Measurements from ENCODE around the gene PRKCD.

The PRKCD gene

DNA sequence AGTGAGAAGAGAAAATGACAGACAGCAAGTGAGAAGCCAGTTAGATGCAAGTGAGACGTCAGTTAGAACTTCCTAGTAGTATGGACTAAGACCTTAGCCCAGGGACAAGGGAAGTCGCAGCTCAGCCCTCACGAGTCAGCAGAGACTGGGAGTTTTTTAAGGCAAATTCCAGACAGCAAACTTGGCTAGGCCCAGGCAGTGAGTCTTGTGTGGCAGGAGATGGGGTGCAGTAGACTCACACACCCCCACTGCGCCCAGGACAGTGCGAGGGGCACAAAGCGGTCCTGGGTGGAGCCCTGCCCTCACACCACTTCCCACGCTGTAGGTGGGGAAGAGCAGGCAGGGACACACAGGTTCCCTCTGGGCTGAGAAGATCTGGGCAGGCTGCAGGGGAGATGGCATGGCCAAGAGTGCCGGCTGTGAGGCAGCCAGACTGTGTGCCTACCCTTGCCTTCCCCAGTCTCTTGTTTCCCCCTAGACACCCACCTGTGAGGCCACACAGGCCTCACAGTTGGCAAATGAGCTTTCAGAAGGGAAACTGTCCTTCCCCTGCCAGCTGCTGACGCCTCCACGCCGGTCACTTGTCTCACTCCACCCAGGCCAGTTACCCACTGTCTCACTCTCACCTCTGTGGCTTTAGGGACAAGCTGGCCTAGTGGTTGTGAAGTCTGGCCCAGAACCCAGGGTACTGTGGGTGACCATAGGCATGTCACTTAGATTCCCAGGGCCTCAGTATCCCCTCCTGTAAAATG is 13.7 kb upstream of the PRKCD start:
- Histone ChIP-seq H3K18ac (ENCODE audit: low read length) (no peak overlapping the region), H3K27me3 (ENCODE audit: insufficient read depth, low read length, poor library complexity) (no peaks in the 10 kb centered on the region), H3K79me1 (ENCODE audit: low read length) (no peaks in the 10 kb centered on the region), H3K4ac (ENCODE audit: low read depth, low read length) (no peak overlapping the region), H3K4me2 (ENCODE audit: low read length) (no peak overlapping the region), H3K56ac (ENCODE audit: low read length) (no peak overlapping the region), H4K5ac (ENCODE audit: low read length) (no peak overlapping the region), H3K4me3 (ENCODE audit: low read length) (no peak overlapping the region), H3K4me1 (ENCODE audit: control insufficient read depth, low read depth, low read length) (no peaks in the 10 kb centered on the region), H2BK15ac (replicated peaks; ENCODE audit: low read depth) (no peak overlapping the region), H2BK5ac (ENCODE audit: low read length) (no peak overlapping the region), H2AK5ac (ENCODE audit: low read length) (no peak overlapping the region), H3K36me3 (ENCODE audit: control insufficient read depth, insufficient read depth, low read length) (no peaks in the 10 kb centered on the region), H4K8ac (ENCODE audit: low read depth, low read length) (no peak overlapping the region), H3K27ac (ENCODE audit: low read depth, low read length) (no peak overlapping the region), H3K23ac (ENCODE audit: low read length) (no peak overlapping the region), H2BK120ac (ENCODE audit: low read depth, low read length) (no peak overlapping the region), H3K79me2 (ENCODE audit: control insufficient read depth, insufficient read depth, low read length) (no peaks in the 10 kb centered on the region), H3K9ac (ENCODE audit: low read length) (no peak overlapping the region)
- DNase-seq: no peak
- WGBS (ENCODE audit: extremely low coverage, insufficient coverage, low lambda C conversion rate): no CpG with 5 or more reads among the region's 11 CpGs

DNA sequence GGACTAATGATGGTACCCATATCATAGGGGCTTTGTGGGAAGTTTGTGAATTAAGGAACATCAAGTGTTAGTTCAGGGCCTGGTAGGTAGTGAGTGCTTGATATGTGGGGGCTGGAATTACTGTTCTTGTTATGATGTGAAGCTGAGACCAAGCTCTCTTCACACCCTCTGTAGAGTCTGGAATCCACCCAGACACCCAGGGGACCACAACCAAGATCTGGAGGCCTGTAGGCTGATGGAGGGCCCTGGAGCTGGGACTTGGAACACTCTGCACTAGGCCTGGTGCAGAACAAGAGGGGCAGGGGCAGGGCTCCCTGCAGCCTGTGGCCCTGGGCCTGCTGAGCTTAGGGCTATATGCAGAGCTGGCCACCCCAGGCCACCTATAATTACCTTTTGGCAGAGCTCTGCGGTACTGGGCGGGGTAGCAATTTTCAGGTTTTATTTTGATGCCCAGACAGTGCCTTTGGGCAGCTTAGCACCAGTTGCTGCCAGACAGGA is 13.1 kb upstream of the PRKCD start:
- no peak overlapping the region for H2BK5ac ChIP-seq (ENCODE audit: low read length)
- H3K79me2 ChIP-seq (ENCODE audit: control insufficient read depth, insufficient read depth, low read length): no peaks in the 10 kb centered on the region
- DNase-seq: no peak
- H3K18ac ChIP-seq (ENCODE audit: low read length): no peak overlapping the region
- H4K5ac ChIP-seq (ENCODE audit: low read length): no peak overlapping the region
- H3K9ac ChIP-seq (ENCODE audit: low read length): no peak overlapping the region
- H3K36me3 ChIP-seq (ENCODE audit: control insufficient read depth, insufficient read depth, low read length): no peaks in the 10 kb centered on the region
- H3K27me3 ChIP-seq (ENCODE audit: insufficient read depth, low read length, poor library complexity): no peaks in the 10 kb centered on the region
- no peaks in the 10 kb centered on the region for H3K4me1 ChIP-seq (ENCODE audit: control insufficient read depth, low read depth, low read length)
- H2BK15ac ChIP-seq (replicated peaks; ENCODE audit: low read depth): no peak overlapping the region
- WGBS (ENCODE audit: extremely low coverage, insufficient coverage, low lambda C conversion rate): no CpG with 5 or more reads among the region's 2 CpGs
- no peak overlapping the region for H3K4ac ChIP-seq (ENCODE audit: low read depth, low read length)
- H3K27ac ChIP-seq (ENCODE audit: low read depth, low read length): no peak overlapping the region
- H3K79me1 ChIP-seq (ENCODE audit: low read length): no peaks in the 10 kb centered on the region
- no peak overlapping the region for H2AK5ac ChIP-seq (ENCODE audit: low read length)
- H4K8ac ChIP-seq (ENCODE audit: low read depth, low read length): no peak overlapping the region
- no peak overlapping the region for H3K23ac ChIP-seq (ENCODE audit: low read length)
- H2BK120ac ChIP-seq (ENCODE audit: low read depth, low read length): no peak overlapping the region
- no peak overlapping the region for H3K4me2 ChIP-seq (ENCODE audit: low read length)
- H3K4me3 ChIP-seq (ENCODE audit: low read length): no peak overlapping the region
- no peak overlapping the region for H3K56ac ChIP-seq (ENCODE audit: low read length)

DNA sequence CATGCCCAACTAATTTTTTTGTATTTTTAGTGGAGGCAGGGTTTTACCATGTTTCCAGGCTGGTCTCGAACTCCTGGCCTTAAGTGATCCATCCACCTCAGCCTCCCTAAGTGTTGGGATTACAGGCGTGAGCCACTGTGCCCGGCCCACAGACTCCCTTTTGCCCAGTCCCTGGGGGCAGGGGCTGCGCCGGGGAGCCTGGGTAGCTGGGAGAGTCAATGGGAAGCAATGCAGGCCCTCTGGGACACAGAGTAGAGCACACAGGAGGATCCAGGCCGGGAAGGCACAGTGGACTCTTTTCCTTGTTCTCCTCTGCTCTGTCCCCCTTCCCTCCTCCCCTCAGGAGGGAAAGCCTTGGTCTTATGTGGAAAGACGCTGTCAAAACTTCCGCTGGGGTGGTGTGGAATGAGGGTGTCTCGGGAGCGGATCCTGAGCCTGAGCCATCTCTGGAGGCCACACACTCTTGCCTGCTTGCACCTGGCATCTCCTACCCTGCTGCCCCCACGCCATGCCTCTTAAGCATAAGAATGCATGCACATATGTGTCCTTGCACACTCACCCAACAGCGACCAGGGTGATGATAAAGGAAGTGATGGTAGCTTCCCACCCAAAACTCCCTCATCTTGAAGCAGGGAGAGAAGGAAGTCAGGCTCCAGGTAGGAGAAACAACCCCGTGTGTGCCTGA is 11.9 kb upstream of the PRKCD start:
- H3K79me1 ChIP-seq (ENCODE audit: low read length): no peaks in the 10 kb centered on the region
- no peak overlapping the region for H3K4me3 ChIP-seq (ENCODE audit: low read length)
- no peak overlapping the region for H2BK5ac ChIP-seq (ENCODE audit: low read length)
- DNase-seq: no peak
- no CpG with 5 or more reads among the region's 13 CpGs for WGBS (ENCODE audit: extremely low coverage, insufficient coverage, low lambda C conversion rate)
- H3K4me1 ChIP-seq (ENCODE audit: control insufficient read depth, low read depth, low read length): no peaks in the 10 kb centered on the region
- H4K5ac ChIP-seq (ENCODE audit: low read length): no peak overlapping the region
- no peak overlapping the region for H3K27ac ChIP-seq (ENCODE audit: low read depth, low read length)
- H3K23ac ChIP-seq (ENCODE audit: low read length): no peak overlapping the region
- H3K36me3 ChIP-seq (ENCODE audit: control insufficient read depth, insufficient read depth, low read length): no peaks in the 10 kb centered on the region
- H3K9ac ChIP-seq (ENCODE audit: low read length): no peak overlapping the region
- H3K79me2 ChIP-seq (ENCODE audit: control insufficient read depth, insufficient read depth, low read length): no peaks in the 10 kb centered on the region
- no peak overlapping the region for H4K8ac ChIP-seq (ENCODE audit: low read depth, low read length)
- no peak overlapping the region for H2BK15ac ChIP-seq (replicated peaks; ENCODE audit: low read depth)
- no peak overlapping the region for H3K18ac ChIP-seq (ENCODE audit: low read length)
- H2BK120ac ChIP-seq (ENCODE audit: low read depth, low read length): no peak overlapping the region
- H3K27me3 ChIP-seq (ENCODE audit: insufficient read depth, low read length, poor library complexity): no peaks in the 10 kb centered on the region
- no peak overlapping the region for H2AK5ac ChIP-seq (ENCODE audit: low read length)
- no peak overlapping the region for H3K4ac ChIP-seq (ENCODE audit: low read depth, low read length)
- H3K56ac ChIP-seq (ENCODE audit: low read length): no peak overlapping the region
- H3K4me2 ChIP-seq (ENCODE audit: low read length): no peak overlapping the region

DNA sequence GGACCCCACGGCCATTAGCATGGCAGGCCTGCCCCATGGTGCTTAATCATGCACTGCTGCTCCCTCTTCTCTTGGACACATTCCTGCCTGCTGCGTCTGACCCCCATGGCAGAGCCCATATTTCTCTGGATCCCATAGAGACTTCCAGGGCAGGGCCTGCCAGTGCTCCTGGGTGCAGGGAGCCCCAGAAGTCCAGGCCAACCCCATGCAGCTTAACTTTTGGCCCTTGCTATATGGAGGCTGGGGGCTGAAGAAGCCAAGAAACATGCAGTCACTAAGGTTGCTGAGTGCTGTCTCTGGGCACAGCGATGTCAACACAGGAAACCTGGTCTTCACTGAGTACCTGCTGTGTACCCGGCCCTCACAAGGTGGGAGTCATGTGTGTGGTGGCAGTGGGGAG is 11.3 kb upstream of the PRKCD start:
- no peak overlapping the region for H3K4me2 ChIP-seq (ENCODE audit: low read length)
- no peak overlapping the region for H2BK15ac ChIP-seq (replicated peaks; ENCODE audit: low read depth)
- no CpG with 5 or more reads among the region's 4 CpGs for WGBS (ENCODE audit: extremely low coverage, insufficient coverage, low lambda C conversion rate)
- H3K4me3 ChIP-seq (ENCODE audit: low read length): no peak overlapping the region
- H4K8ac ChIP-seq (ENCODE audit: low read depth, low read length): no peak overlapping the region
- no peak overlapping the region for H3K4ac ChIP-seq (ENCODE audit: low read depth, low read length)
- H2AK5ac ChIP-seq (ENCODE audit: low read length): no peak overlapping the region
- no peak overlapping the region for H2BK120ac ChIP-seq (ENCODE audit: low read depth, low read length)
- no peak overlapping the region for H3K18ac ChIP-seq (ENCODE audit: low read length)
- H3K79me1 ChIP-seq (ENCODE audit: low read length): no peaks in the 10 kb centered on the region
- no peak overlapping the region for H3K23ac ChIP-seq (ENCODE audit: low read length)
- no peak for DNase-seq
- no peak overlapping the region for H4K5ac ChIP-seq (ENCODE audit: low read length)
- no peak overlapping the region for H3K9ac ChIP-seq (ENCODE audit: low read length)
- H3K79me2 ChIP-seq (ENCODE audit: control insufficient read depth, insufficient read depth, low read length): no peaks in the 10 kb centered on the region
- no peaks in the 10 kb centered on the region for H3K36me3 ChIP-seq (ENCODE audit: control insufficient read depth, insufficient read depth, low read length)
- no peaks in the 10 kb centered on the region for H3K27me3 ChIP-seq (ENCODE audit: insufficient read depth, low read length, poor library complexity)
- no peak overlapping the region for H3K56ac ChIP-seq (ENCODE audit: low read length)
- no peaks in the 10 kb centered on the region for H3K4me1 ChIP-seq (ENCODE audit: control insufficient read depth, low read depth, low read length)
- no peak overlapping the region for H3K27ac ChIP-seq (ENCODE audit: low read depth, low read length)
- H2BK5ac ChIP-seq (ENCODE audit: low read length): no peak overlapping the region

DNA sequence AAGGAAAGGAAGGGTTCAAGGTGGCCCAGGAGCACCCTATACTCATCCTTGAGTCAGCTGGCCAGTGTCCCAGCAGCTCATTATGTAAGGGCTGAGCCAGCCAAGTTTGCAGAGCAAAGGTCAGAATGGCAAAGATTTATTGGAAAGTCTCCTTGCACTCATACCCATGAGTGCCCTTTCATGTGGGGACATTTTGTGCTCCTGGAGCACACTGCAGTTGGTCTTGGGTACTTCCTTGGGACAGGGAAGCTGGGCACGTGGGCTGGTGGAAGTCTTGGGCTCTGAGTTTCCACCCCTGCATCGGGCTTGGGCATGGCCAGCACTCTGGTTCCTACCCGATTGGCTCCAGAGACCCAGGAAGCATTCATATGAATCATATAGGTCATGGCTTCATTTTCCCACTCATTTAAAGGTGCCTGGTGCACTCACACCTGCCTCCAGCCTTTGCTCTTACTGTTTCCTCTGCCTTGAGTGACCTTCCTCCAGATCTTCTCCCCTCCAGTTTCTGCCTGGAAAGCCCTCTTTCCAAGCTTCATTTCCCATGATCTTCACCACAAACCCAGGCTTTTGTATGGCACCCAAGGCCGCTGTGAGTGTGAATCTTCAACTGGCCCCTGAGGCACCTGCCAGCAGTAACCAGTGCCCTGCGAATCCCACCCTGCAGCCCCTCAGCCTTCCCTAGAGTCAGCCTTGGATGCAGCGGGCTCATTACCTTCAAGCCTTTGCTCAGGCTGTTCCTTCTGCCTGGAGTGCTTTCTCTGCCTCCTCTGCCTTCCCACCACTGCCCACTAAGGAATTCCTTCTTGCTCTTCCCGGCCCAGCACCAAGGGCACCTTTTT is 10.5 kb upstream of the PRKCD start:
- H3K56ac ChIP-seq (ENCODE audit: low read length): no peak overlapping the region
- H3K18ac ChIP-seq (ENCODE audit: low read length): no peak overlapping the region
- no peak overlapping the region for H3K27ac ChIP-seq (ENCODE audit: low read depth, low read length)
- H3K4ac ChIP-seq (ENCODE audit: low read depth, low read length): no peak overlapping the region
- no peak overlapping the region for H3K9ac ChIP-seq (ENCODE audit: low read length)
- H3K23ac ChIP-seq (ENCODE audit: low read length): no peak overlapping the region
- no peak overlapping the region for H2BK15ac ChIP-seq (replicated peaks; ENCODE audit: low read depth)
- H3K4me2 ChIP-seq (ENCODE audit: low read length): no peak overlapping the region
- H3K36me3 ChIP-seq (ENCODE audit: control insufficient read depth, insufficient read depth, low read length): no peaks in the 10 kb centered on the region
- H2BK5ac ChIP-seq (ENCODE audit: low read length): no peak overlapping the region
- H4K8ac ChIP-seq (ENCODE audit: low read depth, low read length): no peak overlapping the region
- no peak overlapping the region for H3K4me3 ChIP-seq (ENCODE audit: low read length)
- no peak overlapping the region for H4K5ac ChIP-seq (ENCODE audit: low read length)
- H3K27me3 ChIP-seq (ENCODE audit: insufficient read depth, low read length, poor library complexity): no peaks in the 10 kb centered on the region
- WGBS (ENCODE audit: extremely low coverage, insufficient coverage, low lambda C conversion rate): no CpG with 5 or more reads among the region's 7 CpGs
- H2BK120ac ChIP-seq (ENCODE audit: low read depth, low read length): no peak overlapping the region
- no peak overlapping the region for H2AK5ac ChIP-seq (ENCODE audit: low read length)
- no peaks in the 10 kb centered on the region for H3K79me2 ChIP-seq (ENCODE audit: control insufficient read depth, insufficient read depth, low read length)
- H3K79me1 ChIP-seq (ENCODE audit: low read length): no peaks in the 10 kb centered on the region
- H3K4me1 ChIP-seq (ENCODE audit: control insufficient read depth, low read depth, low read length): no peaks in the 10 kb centered on the region
- DNase-seq: no peak

All from mesendoderm (in vitro differentiated cells).